GM18520 (cell line): ENCODE data around the gene PDE6B.

Experiments
- ATAC-seq: cut with Tn5 transposase; IDR thresholded peaks from one replicate; pipeline ENCODE4 v1.9.1; 2021; ENCODE audit not compliant: unreplicated experiment

The PDE6B gene

GRCh38 chr4:655464-656151, 30.2 kb downstream of the PDE6B start:
- no peak for ATAC-seq

- ATAC-seq = no peak
Measured at GRCh38 chr4:656436-657337, 31.3 kb downstream of the PDE6B start.

- no peak for ATAC-seq
Measured at GRCh38 chr4:657338-657833, 32.0 kb downstream of the PDE6B start.

- ATAC-seq = no peak
Measured at GRCh38 chr4:657834-658667, 32.7 kb downstream of the PDE6B start.

GRCh38 chr4:658681-659667, 33.6 kb downstream of the PDE6B start:
- no peak for ATAC-seq

- ATAC-seq = no peak
Measured at GRCh38 chr4:659851-660250, 34.5 kb downstream of the PDE6B start.

- ATAC-seq = no peak
Measured at GRCh38 chr4:660401-660800, 35.0 kb downstream of the PDE6B start.

GRCh38 chr4:661231-661630, 35.9 kb downstream of the PDE6B start:
- no peak for ATAC-seq

- no peak for ATAC-seq
Measured at GRCh38 chr4:661881-662761, 36.7 kb downstream of the PDE6B start.

GRCh38 chr4:663046-663437, 37.7 kb downstream of the PDE6B start:
- ATAC-seq = no peak

GRCh38 chr4:663438-664428, 38.4 kb downstream of the PDE6B start:
- no peak for ATAC-seq

- ATAC-seq = no peak
Measured at GRCh38 chr4:664713-665231, 39.4 kb downstream of the PDE6B start.

- ATAC-seq = no peak
Measured at GRCh38 chr4:665381-665750, 40.0 kb downstream of the PDE6B start.

GRCh38 chr4:665751-666435, 40.5 kb downstream of the PDE6B start:
- ATAC-seq = no peak

- no peak for ATAC-seq
Measured at GRCh38 chr4:666436-666810, 41.0 kb downstream of the PDE6B start.

- ATAC-seq = no peak
Measured at GRCh38 chr4:666822-667544, 41.6 kb downstream of the PDE6B start.

GRCh38 chr4:667545-667925, 42.2 kb downstream of the PDE6B start:
- no peak for ATAC-seq
